ENCODE measurements around the gene HIPK2.

DNA sequence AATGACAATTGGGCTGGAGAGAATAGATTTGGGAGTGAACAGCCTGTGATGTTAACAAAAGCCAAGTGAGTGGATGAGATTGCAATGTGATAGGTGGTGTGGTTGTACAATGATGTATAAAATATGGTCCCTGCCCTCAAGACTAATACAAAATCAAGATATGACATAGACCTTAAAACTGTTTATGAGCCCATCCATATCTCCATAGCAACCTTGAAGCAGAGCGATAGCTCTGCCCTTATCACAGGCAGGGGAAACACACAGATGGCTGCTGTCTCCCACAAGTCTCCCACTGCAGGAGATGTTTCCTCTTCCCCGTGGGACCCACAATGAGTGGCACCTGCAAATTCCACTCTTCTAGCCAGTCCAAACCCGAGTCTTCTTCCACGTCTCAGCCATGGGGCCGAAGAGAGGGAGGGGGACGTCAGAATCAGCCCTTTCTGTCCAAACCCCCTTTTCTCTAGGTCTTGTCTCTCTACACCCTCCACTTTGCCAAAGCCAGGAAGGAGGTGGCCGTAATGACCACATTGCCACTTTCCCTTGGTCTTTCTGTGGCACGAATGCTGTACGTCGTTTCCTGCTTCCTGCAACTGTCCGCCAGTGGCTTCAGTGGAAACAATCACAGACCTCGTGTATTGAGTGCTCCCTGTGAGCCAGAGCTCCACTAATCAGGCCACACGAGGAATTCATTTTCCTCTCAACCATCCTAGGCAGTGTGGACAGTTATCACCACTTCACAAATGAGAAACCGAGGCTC is 43.7 kb upstream of the HIPK2 start:
- TF ChIP-seq, protein P1, sequence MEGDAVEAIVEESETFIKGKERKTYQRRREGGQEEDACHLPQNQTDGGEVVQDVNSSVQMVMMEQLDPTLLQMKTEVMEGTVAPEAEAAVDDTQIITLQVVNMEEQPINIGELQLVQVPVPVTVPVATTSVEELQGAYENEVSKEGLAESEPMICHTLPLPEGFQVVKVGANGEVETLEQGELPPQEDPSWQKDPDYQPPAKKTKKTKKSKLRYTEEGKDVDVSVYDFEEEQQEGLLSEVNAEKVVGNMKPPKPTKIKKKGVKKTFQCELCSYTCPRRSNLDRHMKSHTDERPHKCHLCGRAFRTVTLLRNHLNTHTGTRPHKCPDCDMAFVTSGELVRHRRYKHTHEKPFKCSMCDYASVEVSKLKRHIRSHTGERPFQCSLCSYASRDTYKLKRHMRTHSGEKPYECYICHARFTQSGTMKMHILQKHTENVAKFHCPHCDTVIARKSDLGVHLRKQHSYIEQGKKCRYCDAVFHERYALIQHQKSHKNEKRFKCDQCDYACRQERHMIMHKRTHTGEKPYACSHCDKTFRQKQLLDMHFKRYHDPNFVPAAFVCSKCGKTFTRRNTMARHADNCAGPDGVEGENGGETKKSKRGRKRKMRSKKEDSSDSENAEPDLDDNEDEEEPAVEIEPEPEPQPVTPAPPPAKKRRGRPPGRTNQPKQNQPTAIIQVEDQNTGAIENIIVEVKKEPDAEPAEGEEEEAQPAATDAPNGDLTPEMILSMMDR (IDR thresholded peaks at IDR 0.05): no peak
- TF ChIP-seq POLR2A (IDR thresholded peaks at IDR 0.05) (no peak), POLR2AphosphoS5 (IDR thresholded peaks at IDR 0.05) (no peak)
